ENCODE results near the gene TMTC3. TPM values are rescaled to one million over a fixed set of nuclear protein-coding genes. Genes with fewer than 3 reads are reported as not detected.
A peak's percentile ranks its signal among the peaks of the same experiment; 100 is the strongest.
"Not testable (repeated sequence)": the region's sequence is repeated elsewhere in the genome, so short reads cannot be mapped to it uniquely, and the experiment has no call there.

TMTC3 gene
- total RNA-seq, 1 donor from 2014 or later, result 8.6 TPM

GRCh38 chr12:88208661-88209060, 66.6 kb downstream of the TMTC3 start:
- intact Hi-C loops (cut with micrococcal nuclease), result no loop called here
- no peak for ATAC-seq
- DNase-seq, result no peak

- ATAC-seq; intact Hi-C loops (cut with micrococcal nuclease): not testable (repeated sequence)
Measured at GRCh38 chr12:88210311-88210710, 68.2 kb downstream of the TMTC3 start.

GRCh38 chr12:88218293-88218692, 76.2 kb downstream of the TMTC3 start:
- ATAC-seq (no peak), DNase-seq (no peak)
- intact Hi-C loops (cut with micrococcal nuclease), result no loop called here

More at GRCh38 chr12:88210311-88210710, 68.2 kb downstream of the TMTC3 start:
- DNase-seq, result not testable (repeated sequence)

GRCh38 chr12:88219861-88220260, 77.8 kb downstream of the TMTC3 start:
- no peak for DNase-seq
- no peak for ATAC-seq
- intact Hi-C loops (cut with micrococcal nuclease), result no loop called here

GRCh38 chr12:88223519-88223918, 81.4 kb downstream of the TMTC3 start:
- ATAC-seq, result no peak

GRCh38 chr12:88225776-88226175, 83.7 kb downstream of the TMTC3 start:
- DNase-seq, result no peak
- intact Hi-C loops (cut with micrococcal nuclease), result no loop called here
- no peak for ATAC-seq

More at GRCh38 chr12:88223519-88223918, 81.4 kb downstream of the TMTC3 start:
- no peak for DNase-seq
- intact Hi-C loops (cut with micrococcal nuclease), result no loop called here

- ATAC-seq, result no peak
Measured at GRCh38 chr12:88227263-88227662, 85.2 kb downstream of the TMTC3 start.

GRCh38 chr12:88227871-88228270, 85.8 kb downstream of the TMTC3 start:
- no peak for ATAC-seq
- no peak for DNase-seq
- intact Hi-C loops (cut with micrococcal nuclease), result no loop called here

More at GRCh38 chr12:88227263-88227662, 85.2 kb downstream of the TMTC3 start:
- DNase-seq, result no peak
- intact Hi-C loops (cut with micrococcal nuclease), result no loop called here

GRCh38 chr12:88228720-88229119, 86.6 kb downstream of the TMTC3 start:
- intact Hi-C loops (cut with micrococcal nuclease), result no loop called here
- no peak for ATAC-seq
- no peak for DNase-seq

GRCh38 chr12:88230271-88230670, 88.2 kb downstream of the TMTC3 start:
- DNase-seq (no peak), ATAC-seq (no peak)
- intact Hi-C loops (cut with micrococcal nuclease), result no loop called here

GRCh38 chr12:88235183-88235833, 93.2 kb downstream of the TMTC3 start:
- DNase-seq, result no peak
- no peak for ATAC-seq
- intact Hi-C loops (cut with micrococcal nuclease), result no loop called here

- intact Hi-C loops (cut with micrococcal nuclease), result no loop called here
- no peak for ATAC-seq
- DNase-seq, result no peak
Measured at GRCh38 chr12:88237954-88238353, 95.8 kb downstream of the TMTC3 start.

GRCh38 chr12:88238406-88238805, 96.3 kb downstream of the TMTC3 start:
- DNase-seq, result no peak
- intact Hi-C loops (cut with micrococcal nuclease), result no loop called here
- no peak for ATAC-seq

GRCh38 chr12:88241862-88242570, 99.9 kb downstream of the TMTC3 start:
- intact Hi-C loops (cut with micrococcal nuclease), result no loop called here
- ATAC-seq, result peak; percentile 60
- DNase-seq, result no peak

- ATAC-seq (no peak), DNase-seq (no peak)
- intact Hi-C loops (cut with micrococcal nuclease), result no loop called here
Measured at GRCh38 chr12:88242571-88242925, 100.4 kb downstream of the TMTC3 start.

GRCh38 chr12:88242939-88243338, 100.8 kb downstream of the TMTC3 start:
- DNase-seq, result no peak

GRCh38 chr12:88243982-88244381, 101.9 kb downstream of the TMTC3 start:
- no peak for DNase-seq
- intact Hi-C loops (cut with micrococcal nuclease), result no loop called here
- no peak for ATAC-seq

More at GRCh38 chr12:88242939-88243338, 100.8 kb downstream of the TMTC3 start:
- intact Hi-C loops (cut with micrococcal nuclease), result no loop called here
- ATAC-seq, result no peak

GRCh38 chr12:88245905-88246304, 103.8 kb downstream of the TMTC3 start:
- DNase-seq (no peak), ATAC-seq (no peak)
- intact Hi-C loops (cut with micrococcal nuclease), result no loop called here

GRCh38 chr12:88247241-88247643, 105.1 kb downstream of the TMTC3 start:
- no peak for ATAC-seq
- DNase-seq, result no peak
- intact Hi-C loops (cut with micrococcal nuclease), result no loop called here

GRCh38 chr12:88248606-88249005, 106.5 kb downstream of the TMTC3 start:
- DNase-seq, result no peak
- no peak for ATAC-seq
- intact Hi-C loops (cut with micrococcal nuclease), result no loop called here

Measured in left ventricle myocardium superior (tissue), 1 donor.